Prostate gland (tissue), 2 donors: ENCODE data around the gene SULT4A1.

Experiments
- POLR2A ChIP-seq: fragments of 450-650 bp; IDR thresholded peaks from one replicate; pipeline ENCODE4 v1.6.1; 2016; ENCODE audit warnings: antibody characterized with exemption, mild to moderate bottlenecking
- POLR2AphosphoS5 ChIP-seq: sonication (generic); formaldehyde crosslinking; IDR thresholded peaks from one replicate; pipeline ENCODE4 v1.6.1; 2017; ENCODE audit warnings: antibody characterized with exemption
- TF ChIP-seq, protein P1 (sequence below), 4 experiments: fragments of 200-600 bp in 2 of 4; fragments of 450-650 bp in 2 of 4; sonication (generic) in 2 of 4; IDR thresholded peaks; 1 replicate in 3 of 4; 2 replicates in 1 of 4; pipeline ENCODE4 v1.5.1; 2016 to 2019; ENCODE audit warnings: antibody characterized with exemption in 4 of 4, mild to moderate bottlenecking in 2 of 4, moderate library complexity in 2 of 4

DNA sequence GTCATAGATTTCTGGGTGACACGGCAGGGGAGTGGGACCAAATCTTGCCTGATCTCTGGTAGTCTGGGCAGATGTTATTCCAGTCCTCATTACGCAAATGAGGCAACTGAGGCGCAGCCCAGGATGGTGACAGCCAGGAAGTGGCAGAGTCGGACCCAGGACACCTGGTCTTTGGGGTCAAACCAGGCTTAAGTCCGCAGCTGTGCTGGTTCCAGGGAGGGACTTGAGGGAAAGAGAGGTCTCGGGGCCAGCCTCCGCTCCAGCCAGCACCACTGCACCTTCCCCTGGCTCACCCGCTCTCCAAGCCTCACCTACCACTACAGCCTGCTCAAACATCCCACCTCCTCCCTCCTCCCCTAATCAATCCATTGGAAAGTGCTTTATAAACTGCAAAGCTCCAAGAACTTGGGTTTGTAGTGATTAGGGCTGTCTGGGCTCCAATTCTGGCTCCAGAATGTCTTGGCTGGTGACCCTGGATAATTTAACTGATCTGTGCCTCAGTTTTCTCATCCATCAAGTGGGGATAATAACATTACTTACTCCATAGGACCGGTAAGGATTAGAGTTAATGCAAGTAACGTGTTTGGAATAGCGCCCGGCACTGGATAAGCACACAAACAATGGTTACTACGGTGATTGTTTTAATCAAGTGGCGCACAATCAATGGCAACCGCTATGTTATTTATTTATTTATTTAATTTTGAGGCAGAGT, 30.0 kb upstream of the SULT4A1 start:
- TF ChIP-seq POLR2A (no peak), POLR2AphosphoS5 (no peak)
- TF ChIP-seq, protein P1, sequence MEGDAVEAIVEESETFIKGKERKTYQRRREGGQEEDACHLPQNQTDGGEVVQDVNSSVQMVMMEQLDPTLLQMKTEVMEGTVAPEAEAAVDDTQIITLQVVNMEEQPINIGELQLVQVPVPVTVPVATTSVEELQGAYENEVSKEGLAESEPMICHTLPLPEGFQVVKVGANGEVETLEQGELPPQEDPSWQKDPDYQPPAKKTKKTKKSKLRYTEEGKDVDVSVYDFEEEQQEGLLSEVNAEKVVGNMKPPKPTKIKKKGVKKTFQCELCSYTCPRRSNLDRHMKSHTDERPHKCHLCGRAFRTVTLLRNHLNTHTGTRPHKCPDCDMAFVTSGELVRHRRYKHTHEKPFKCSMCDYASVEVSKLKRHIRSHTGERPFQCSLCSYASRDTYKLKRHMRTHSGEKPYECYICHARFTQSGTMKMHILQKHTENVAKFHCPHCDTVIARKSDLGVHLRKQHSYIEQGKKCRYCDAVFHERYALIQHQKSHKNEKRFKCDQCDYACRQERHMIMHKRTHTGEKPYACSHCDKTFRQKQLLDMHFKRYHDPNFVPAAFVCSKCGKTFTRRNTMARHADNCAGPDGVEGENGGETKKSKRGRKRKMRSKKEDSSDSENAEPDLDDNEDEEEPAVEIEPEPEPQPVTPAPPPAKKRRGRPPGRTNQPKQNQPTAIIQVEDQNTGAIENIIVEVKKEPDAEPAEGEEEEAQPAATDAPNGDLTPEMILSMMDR (IDR thresholded peaks at IDR 0.05) = no peak
